Dedifferentiated amniotic fluid mesenchymal stem cell (primary cell): ENCODE measurements around the gene IRF4.
A peak's percentile ranks its signal among the peaks of the same experiment; 100 is the strongest.
"Not testable (repeated sequence)": the region's sequence is repeated elsewhere in the genome, so short reads cannot be mapped to it uniquely, and the experiment has no call there.

Experiments
- DNase-seq: peaks from one replicate; pipeline ENCODE4 v3.0.0-alpha.2; 2016; ENCODE audit errors: extremely low spot score

IRF4 gene

DNA sequence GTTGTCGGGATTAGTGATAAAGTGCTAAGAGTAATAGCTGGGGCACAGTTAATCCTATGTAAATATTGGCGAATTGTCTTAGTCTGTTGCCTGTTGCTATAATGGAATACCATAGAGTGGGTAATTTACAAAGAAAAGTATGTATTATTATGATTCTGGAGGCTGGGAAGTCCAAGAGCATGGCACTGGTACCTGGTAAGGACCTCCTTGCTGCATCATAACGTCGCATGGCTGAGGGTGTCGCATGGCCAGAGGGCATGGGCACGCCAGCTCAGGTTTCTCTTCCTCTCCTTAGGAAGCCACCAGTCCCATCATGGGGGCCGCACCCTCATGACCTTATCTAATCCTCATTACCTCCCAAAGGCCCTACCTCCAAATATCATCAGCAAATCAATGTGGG lies 29.7 kb downstream of the IRF4 start:
- DNase-seq: no peak

DNA sequence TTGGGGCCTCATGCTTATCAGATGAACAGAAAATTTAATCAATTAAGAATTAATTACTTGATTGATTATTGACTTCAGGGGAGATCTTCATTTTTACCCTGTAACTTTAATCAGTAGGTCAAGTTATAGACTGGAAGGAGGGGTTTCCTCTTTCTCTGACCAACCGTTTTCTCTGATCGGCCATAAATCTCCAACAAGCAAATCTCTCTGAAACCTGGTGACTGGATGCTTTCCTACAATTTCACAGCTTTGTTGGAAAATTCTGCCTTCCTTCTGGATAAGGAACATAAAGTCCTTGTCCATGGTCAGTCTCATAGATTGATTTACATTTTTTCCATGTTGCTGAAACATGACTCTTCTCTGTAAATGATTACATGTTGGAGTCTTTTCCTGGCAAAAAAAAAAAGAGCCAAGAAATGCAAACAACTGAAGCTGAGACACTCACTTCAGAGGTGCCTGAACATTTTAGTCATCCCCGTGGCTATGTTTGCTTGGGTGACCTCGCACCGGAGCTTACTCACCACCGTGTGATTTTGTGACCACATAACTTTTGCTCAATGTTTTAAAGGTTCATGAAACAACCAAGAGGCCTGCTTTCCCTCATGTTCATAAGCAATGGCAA lies 31.0 kb downstream of the IRF4 start:
- peak; percentile 60 for DNase-seq

DNA sequence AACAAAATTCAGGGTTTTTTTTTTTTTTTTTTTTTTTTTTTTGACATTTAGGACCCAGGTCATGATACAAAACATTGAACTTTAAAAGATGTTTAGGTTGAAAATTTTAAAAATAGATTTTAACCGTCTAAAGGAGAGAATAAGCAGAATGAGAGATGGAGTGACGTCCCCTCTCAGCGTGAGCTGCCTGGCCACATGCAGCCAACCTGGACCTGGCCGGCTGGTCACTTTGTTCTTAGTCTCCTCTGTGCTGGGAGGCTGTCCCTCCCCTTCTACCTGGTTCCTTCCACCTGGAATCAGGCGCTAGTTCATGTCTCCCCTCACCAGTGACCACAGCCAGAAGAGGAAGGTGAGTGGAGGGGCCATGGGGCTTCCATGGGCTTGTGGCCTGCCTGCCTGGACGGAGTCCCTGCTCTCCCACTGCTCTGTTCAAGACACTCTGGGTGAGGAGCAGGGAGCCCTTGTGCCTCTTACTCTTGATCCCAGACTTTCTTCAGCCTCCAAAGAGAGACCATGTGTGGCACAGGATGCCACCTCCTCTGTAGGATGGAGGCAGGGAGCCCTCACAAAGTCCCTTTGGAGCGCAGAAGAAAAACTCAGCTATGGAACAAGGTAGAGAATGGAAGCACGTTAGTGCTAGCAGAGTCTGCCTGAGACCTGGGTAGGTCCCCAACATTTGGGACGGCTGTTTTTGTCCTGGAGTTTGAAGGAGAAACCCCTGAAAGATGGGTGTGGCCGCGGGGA lies 31.7 kb downstream of the IRF4 start:
- no peak for DNase-seq

DNA sequence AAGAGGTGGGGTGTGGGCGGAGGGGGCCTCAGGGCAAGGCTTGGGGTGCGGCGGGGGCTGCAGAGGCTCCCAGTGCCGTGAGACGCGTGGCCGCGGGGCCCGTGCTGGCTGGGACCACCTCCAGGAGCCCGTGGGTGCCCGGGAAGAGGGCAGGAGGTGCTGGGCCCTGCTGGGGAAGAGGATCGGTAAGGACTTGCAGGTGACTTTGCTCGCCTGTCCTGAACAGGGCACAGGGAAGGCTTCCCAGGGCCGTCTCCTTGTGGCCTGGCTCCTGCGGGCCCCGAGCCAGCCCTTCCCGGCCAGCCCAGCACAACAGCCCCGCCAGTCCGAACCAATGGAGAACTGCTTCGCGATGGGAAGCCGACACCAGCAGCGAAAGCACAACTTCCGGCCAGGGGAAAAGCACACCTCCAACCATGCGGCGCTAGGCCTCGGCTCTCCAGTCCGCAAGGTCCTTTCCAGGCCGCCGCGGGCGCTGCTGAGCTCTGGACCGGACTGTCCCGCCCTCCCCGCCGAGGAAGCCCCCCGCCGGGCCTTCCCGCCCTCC lies 32.3 kb downstream of the IRF4 start:
- no peak for DNase-seq

DNA sequence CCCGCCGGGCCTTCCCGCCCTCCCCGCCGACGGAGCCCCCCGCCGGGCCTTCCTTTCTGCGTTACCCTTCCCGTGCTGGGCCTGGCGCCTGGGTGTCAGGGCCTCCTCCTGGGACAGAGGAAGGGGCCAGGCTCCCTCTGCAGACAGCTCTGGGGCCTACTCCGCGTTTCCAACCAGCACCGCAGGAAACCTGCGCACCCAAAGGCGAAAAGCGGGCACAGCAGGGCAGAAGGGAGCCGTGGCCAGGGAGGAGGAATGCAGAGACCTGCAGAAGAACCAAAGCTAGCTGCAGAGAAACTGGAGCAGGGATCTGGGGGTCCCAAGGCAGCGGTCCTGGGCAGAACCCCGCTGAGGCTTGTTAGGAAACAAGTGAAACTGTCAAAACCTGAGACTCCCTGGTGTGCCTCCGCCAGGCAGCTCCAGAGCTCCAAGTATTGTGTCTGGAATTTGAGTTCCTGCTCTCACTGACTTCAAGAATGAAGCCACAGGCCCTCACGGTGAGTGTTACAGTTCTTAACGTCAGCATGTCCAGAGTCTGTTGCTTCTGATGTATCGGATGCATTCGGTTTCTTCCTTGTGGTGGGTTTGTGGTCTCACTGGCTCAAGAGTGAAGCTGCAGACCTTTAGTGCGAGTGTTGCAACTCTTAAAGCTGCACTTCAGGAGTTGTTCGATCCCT lies 33.3 kb downstream of the IRF4 start:
- no peak for DNase-seq

DNA sequence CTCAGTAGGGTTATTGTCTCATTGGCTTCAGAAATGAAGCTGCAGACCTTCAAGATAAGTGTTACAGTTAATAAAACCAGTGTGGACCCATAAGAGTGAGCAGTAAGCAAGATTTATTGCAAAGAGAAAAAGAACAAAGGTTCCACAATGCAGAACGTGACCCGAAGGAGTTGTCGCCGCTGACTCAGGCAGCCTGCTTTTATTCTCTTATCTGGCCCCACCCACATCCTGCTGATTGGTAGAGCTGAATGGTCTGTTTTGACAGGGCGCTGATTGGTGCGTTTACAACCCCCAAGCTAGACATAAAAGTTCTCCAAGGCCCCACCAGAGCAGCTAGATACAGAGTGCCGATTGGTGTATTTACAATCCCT lies 33.9 kb downstream of the IRF4 start:
- not testable (repeated sequence) for DNase-seq

DNA sequence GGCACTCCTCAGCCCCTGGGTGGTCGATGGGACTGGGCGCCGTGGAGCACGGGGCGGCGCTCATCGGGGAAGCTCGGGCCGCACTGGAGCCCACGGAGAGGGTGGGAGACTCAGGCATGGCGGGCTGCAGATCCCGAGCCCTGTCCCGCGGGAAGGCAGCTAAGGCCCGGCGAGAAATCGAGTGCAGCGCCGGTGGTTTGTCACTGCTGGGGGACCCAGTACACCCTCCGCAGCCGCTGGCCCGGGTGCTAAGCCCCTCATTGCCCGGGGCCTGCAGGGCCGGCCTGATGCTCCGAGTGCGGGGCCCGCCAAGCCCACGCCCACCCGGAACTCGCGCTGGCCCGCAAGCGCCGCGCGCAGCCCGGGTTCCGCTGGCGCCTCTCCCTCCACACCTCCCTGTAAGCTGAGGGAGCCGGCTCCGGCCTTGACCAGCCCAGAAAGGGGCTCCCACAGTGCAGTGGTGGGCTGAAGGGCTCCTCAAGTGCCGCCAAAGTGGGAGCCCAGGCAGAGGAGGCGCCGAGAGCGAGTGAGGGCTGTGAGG lies 34.7 kb downstream of the IRF4 start:
- not testable (repeated sequence) for DNase-seq

DNA sequence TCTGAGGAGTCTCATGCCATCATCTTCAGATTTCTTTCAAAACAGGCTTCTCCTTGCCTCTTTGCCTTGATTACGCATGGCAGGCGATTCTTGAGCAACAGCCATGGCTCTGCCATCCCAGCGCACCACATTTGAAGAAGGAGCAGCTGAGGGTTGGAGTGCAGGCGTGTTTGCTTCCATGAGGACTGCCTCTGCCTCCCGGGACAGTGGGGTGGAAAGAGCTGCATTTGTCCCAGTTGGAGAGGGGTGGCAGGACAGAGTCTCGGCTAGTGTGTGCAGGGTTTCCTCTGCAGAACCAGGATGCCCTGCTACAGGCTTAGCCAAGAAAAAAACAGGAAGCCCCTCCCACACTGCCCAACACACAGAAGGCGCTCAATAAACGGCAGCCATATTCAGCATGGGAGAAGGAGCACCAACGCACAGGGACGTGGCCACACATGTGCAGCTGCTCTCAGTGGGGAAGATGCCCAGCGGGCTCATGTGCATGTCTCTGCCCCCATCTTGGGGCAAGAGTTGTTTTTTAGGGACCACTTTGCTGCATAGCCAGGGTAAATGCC lies 36.6 kb downstream of the IRF4 start:
- no peak for DNase-seq

DNA sequence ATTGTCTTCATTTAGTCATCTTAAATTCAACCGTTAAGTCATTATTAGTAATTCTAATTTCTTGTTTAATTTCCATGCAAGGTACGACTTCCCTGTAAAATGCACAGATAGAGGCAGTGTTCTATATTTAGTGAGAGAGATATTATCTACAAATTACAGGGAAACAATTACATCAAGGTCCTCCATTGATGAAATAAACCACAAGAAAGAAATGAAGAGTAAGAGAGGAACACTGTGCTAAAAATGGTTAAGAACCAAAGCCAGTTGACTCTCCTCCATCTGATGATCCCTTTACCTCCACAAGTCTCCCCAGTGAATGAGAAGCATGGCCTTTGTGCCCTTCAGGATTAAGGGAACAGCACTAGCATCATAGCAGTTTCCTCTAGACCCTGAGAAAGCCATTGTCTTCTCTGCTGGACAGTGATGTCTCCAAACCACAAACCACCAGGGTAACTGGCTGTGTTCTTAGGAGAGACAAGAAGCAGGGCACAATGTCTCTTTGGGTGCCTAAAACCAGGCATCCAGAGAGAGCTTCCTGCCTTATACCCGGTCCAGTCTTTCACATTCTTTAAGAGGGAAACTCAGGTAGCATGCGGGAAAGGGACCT lies 38.1 kb downstream of the IRF4 start:
- DNase-seq: no peak

DNA sequence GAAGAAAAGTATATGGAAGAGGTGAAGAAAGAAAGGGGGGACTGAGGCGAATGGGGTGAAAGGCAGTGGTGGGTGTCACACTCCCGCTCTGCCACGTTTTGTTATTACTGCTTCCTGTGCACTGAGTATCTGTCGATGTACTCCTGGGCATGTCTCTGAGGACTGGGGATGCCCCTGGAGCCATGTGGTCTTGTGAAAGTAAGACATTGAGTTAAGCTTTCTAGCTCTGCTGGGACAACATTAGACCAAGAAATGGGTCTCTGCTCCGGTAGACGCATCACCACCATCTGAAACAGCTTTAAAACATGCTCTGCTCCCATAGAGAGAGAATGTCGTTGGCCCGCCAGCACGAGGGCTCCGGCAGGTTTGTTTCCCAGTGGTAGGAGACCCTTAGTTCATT lies 40.0 kb downstream of the IRF4 start:
- DNase-seq: no peak

DNA sequence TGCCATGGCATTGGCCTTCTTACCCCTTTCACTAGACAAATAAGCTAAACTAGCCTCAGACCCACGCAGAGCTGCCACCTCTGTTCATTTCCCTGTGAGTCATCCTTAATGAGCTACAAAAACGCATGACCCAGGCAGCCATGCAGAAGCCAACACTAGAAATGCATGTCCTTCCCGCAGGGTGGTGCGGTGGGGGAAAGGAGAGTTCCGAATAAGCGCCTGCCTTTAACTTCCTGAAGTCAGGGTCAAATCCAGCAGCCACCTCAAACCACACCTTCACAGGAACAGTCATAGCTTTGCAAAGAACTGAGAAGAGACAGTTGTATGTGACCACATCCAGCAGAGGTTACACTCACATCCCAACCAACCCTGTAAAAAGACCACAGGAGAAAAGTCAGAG lies 40.4 kb downstream of the IRF4 start:
- no peak for DNase-seq

DNA sequence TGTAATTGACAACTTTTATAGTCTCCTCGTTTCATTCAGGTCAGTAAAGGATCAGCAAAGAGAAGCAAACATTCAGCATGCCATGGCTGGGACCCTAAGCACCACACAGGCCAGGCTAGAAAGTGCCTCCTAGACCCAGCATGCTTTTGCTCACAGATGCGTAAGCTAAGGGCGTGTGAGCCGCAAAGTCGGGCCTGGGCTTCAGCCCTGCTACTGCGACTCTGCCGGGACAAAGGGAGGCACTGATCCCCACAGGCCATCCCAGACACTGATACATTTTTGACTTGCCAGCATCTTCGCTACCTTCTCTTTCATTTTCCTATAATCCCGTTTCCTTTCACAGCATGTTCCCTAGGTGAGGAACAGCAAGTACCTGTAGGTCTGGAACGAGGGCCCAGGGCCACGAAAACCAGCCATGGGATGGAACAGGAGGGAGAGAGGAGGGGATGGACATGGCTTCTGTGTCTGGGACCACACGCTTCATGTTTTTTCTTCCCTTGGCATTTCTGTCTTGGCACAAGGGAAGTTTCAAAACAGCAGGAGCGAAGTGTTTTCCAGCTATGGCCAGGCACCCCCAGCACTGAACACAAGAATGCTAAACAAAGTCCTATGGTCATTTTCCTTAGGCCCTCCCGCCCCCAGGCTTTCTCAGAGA lies 42.6 kb downstream of the IRF4 start:
- DNase-seq: no peak

DNA sequence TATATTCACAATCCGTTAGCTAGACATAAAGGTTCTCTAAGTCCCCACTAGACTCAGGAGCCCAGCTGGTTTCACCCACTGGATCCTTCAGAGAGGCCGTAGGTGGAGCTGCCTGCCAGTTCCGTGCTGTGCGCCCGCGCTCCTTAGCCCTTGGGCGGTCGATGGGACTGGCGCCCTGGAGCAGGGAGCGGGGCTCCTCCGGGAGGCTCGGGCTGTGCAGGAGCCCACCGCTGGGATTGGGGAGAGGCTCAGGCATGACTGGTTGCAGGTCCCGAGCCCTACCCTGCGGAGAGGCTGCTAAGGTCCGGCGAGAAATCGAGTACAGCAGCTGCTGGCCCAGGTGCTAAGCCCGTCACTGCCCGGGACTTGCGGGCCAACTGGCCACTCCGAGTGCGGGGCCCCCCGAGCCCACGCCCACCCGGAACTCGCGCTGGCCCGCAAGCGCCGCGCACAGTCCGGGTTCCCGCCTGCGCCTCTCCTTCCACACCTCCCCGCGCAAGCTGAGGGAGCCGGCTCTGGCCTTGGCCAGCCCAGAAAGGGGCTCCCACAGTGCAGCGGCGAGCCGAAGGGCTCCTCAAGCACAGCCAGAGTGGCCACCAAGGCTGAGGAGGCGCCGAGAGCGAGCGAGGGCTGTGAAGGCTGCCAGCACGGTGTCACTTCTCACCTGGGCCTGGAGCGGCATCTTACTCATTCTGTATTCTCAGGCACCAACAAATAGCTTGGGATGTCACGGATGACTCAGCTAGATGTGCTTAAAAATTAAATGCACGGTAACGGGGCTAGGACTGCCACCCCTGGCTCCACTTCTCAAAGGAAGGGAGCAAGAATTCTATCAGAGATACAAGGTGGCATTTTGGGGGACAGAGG lies 44.1 kb downstream of the IRF4 start:
- no peak for DNase-seq

DNA sequence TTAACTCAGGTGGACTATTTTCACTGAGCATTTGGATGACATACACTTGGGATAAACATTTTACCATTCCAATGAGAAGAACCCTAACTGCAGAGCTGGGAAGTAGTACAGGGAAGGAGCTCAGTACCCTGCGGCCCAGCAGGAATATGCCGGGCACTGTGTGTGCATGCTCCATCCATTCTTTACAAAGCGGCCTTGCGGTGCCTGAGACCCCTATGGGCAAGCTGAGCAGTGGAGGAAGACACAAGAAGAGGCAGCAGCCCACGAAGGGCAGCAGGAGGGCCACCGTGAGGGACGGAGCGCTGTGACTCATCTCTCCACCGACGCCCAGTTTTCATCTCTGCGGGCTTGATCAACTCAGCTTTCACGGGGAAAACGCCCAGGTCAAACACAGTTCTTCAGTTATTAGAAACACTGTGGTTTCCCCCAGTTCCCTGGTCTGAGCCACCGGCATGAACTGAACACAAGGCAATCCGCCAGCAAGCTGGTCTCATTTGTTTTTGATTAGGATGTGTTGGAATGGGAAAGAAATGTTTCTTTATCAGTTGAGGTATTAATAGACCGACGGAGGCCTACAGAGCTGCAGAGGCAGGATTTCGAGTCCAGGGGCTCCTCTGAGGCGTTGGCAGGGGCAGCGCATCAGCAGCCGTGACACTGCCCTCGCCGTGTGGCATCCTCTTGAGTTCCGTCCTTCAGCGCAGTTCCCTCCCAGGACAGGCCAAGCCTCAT lies 44.9 kb downstream of the IRF4 start:
- DNase-seq: no peak

DNA sequence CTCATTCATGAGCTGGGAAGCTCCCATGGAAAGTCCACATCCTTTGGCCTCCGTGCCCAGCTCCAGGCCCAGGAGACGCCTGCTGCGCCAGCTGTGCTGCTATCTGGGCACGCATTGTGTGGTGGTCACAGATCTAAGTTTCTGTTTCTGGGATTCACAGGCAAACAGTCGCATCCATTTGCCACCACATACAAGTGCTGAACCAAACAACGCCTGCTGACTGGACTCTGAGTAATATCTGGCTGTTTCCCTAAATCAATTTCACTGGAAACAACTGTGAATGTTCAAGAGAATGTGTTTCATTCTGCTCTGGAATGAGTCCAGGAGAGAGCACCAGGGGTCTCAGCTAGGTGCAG lies 45.5 kb downstream of the IRF4 start:
- no peak for DNase-seq

DNA sequence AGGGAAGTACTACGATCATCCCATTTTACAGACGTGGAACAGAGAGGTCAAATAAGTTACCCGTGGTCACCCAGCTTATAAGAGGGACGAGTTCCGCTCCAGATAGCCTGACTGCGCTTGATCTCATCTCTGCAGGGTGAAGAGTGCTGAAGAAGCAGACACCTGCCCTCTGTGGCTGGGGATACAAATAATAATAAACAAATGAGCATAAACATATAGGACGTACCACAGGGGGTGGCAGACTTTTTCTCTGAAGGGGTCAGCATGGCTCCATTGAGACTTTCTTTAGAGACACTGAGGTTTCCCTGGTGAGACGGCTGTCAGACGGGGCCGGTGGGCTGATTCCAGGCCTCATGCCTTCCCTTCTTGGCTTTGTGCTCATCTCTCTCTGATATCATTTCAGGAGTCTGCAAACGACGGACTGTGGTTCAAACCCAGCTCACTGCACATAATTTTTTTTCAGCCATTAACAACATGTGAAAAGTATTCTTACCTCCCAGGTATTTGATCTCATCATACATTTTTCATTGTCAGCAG lies 47.1 kb downstream of the IRF4 start:
- no peak for DNase-seq

DNA sequence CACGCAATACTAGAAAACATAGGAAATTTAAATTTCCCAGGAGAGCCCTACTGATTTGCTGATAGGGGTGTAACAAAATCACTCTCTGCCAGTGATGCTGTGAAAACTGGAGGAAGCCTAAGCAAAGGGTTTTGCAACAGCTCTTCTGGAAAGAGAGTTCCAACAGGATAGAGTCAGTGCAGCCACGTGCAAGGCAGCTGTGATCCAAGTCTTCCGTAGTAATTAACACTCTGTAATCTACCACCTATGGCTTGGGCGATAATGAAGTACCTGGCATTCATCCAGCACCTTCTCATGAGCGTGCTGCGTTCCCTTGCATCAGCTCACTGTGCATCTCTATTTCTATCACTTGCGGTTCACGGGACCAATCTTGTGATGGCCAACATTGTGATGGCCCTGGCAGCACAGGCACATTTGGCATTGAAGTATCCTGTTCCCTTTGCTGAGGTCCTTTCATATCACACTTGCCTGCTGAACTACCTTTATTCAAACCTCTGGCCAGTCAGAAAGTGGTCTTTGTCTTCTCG lies 48.2 kb downstream of the IRF4 start:
- no peak for DNase-seq

DNA sequence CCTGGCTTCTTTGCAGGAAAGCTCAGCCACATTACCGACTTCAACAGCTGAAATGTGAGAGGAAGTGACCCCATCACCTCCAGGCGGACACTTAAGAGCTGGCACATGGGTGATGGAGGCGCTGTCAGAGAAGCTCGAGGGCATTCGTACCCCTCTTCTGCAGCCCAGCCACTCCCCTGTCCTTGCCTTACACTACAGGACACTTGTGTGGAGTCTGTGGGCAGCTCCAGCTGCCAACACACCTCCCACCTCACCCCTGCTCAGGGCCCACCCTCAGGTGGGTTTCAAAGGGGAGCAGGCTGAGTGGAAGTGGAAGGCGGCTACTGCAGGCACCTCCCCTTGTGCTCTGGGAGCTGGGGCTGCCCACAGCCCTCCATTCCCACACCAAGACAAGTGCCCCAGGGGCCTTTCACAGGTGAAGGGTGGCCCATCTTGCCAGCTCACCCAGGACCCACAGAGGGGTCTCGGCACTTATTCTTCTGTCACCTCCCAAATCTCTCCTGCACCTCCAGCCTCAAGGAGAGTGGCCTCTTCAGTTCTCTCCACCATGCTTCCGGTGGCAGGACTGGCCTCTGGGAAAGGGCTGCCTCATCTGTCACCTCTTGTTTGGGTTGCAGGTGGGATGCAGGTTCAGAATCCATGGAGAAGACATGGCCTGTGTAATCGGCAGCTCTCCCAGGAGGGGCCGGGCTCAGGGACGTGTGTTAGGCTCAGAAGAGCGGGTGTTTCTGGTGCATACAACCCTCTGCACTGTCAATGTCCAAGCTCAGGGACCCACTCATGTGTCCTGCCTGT lies 49.8 kb downstream of the IRF4 start:
- no peak for DNase-seq
